Activated CD8-positive, alpha-beta T cell treated with anti-CD3 and anti-CD28 coated beads for 36 hours (primary cell): ENCODE data around the gene SIN3B. TPM values are rescaled to one million over a fixed set of nuclear protein-coding genes. Genes with fewer than 3 reads are reported as not detected.

Experiments
- ATAC-seq: fragments of 200-7000 bp; cut with Tn5 transposase; one replicate; pipeline ENCODE4 v1.10.0; 2021; ENCODE audit warnings: mild to moderate bottlenecking, moderate library complexity
- CTCF ChIA-PET: fragments of 350-600 bp; sonication (Branson Sonifier 250); formaldehyde crosslinking; loops from one replicate; lab custom pipeline; 2021; ENCODE audit warnings: antibody characterized with exemption; lab: Charles Lee
- POLR2A ChIA-PET: fragments of 350-600 bp; sonication (Branson Sonifier 250); formaldehyde crosslinking; loops from one replicate; lab custom pipeline; 2021; ENCODE audit warnings: antibody characterized with exemption; lab: Charles Lee
- DNase-seq: peaks from one replicate; pipeline ENCODE4 v3.0.0-alpha.2; 2020
- H3K27ac Mint-ChIP-seq: one replicate; pipeline ENCODE4 v1.8.0; 2021; ENCODE audit warnings: mild to moderate bottlenecking, mixed read lengths
- H3K27me3 Mint-ChIP-seq: one replicate; pipeline ENCODE4 v1.8.0; 2021; ENCODE audit warnings: mixed read lengths
- H3K36me3 Mint-ChIP-seq: one replicate; pipeline ENCODE4 v1.8.0; 2021; ENCODE audit warnings: low read depth, mixed read lengths
- H3K4me1 Mint-ChIP-seq: one replicate; pipeline ENCODE4 v1.8.0; 2021; ENCODE audit warnings: low read depth, mixed read lengths
- H3K4me3 Mint-ChIP-seq: one replicate; pipeline ENCODE4 v1.8.0; 2021; ENCODE audit warnings: mild to moderate bottlenecking, moderate library complexity, mixed read lengths
- H3K9me3 Mint-ChIP-seq: one replicate; pipeline ENCODE4 v1.8.0; 2021; ENCODE audit warnings: mixed read lengths
- CTCF ChIP-seq: fragments of 200-600 bp; IDR thresholded peaks from one replicate; pipeline ENCODE4 v1.8.0; 2022; ENCODE audit warnings: antibody characterized with exemption, mild to moderate bottlenecking
- intact Hi-C: fragments of 100-400 bp; cut with micrococcal nuclease; formaldehyde crosslinking; loops from one replicate; pipeline ENCODE4 v1.10.0; 2022
- total RNA-seq, 2 experiments: library from RNA; stranded (reverse); gene quantifications; one replicate each; pipeline ENCODE4 v1.2.3, GENCODE V29; 2021

Gene SIN3B
- total RNA-seq, 2 experiments from 2014 or later, result 27.6 to 31.6 TPM

GRCh38 chr19:16850133-16850532 is 20.9 kb downstream of the SIN3B start:
- ChIA-PET POLR2A (no interaction called here), CTCF (no interaction called here)
- no peak overlapping the region for H3K27ac Mint-ChIP-seq
- H3K4me1 Mint-ChIP-seq, result no peaks in the 10 kb centered on the region
- DNase-seq (no peak), ATAC-seq (no peak)
- H3K36me3 Mint-ChIP-seq, result peaks cover 26% of the 10 kb centered on the region
- H3K4me3 Mint-ChIP-seq, result no peak overlapping the region
- no peaks in the 10 kb centered on the region for H3K9me3 Mint-ChIP-seq
- H3K27me3 Mint-ChIP-seq, result no peaks in the 10 kb centered on the region
- no peak for TF ChIP-seq CTCF
- intact Hi-C loops, result no loop called here

GRCh38 chr19:16851031-16851712 is 22.0 kb downstream of the SIN3B start:
- H3K27ac Mint-ChIP-seq, result no peak overlapping the region
- intact Hi-C loops, result no loop called here
- TF ChIP-seq CTCF, result no peak

GRCh38 chr19:16853066-16853465 is 23.9 kb downstream of the SIN3B start:
- no peaks in the 10 kb centered on the region for H3K9me3 Mint-ChIP-seq
- TF ChIP-seq CTCF, result no peak
- peaks cover 23% of the 10 kb centered on the region for H3K36me3 Mint-ChIP-seq
- H3K27ac Mint-ChIP-seq, result no peak overlapping the region
- intact Hi-C loops, result no loop called here
- H3K4me1 Mint-ChIP-seq, result no peaks in the 10 kb centered on the region
- no peaks in the 10 kb centered on the region for H3K27me3 Mint-ChIP-seq
- DNase-seq (no peak), ATAC-seq (no peak)
- H3K4me3 Mint-ChIP-seq, result no peak overlapping the region
- ChIA-PET POLR2A (interaction anchor here (0.9 kb wide), 1 partner anchor 43 kb away, joined by 3 read pairs; no protein-coding TSS in a partner anchor), CTCF (no interaction called here)

More at GRCh38 chr19:16851031-16851712, 22.0 kb downstream of the SIN3B start:
- Mint-ChIP-seq H3K27me3 (no peaks in the 10 kb centered on the region), H3K4me1 (no peaks in the 10 kb centered on the region), H3K36me3 (peaks cover 24% of the 10 kb centered on the region), H3K4me3 (no peak overlapping the region), H3K9me3 (no peaks in the 10 kb centered on the region)
- no peak for ATAC-seq
- CTCF ChIA-PET, result no interaction called here
- POLR2A ChIA-PET, result no interaction called here
- no peak for DNase-seq

DNA sequence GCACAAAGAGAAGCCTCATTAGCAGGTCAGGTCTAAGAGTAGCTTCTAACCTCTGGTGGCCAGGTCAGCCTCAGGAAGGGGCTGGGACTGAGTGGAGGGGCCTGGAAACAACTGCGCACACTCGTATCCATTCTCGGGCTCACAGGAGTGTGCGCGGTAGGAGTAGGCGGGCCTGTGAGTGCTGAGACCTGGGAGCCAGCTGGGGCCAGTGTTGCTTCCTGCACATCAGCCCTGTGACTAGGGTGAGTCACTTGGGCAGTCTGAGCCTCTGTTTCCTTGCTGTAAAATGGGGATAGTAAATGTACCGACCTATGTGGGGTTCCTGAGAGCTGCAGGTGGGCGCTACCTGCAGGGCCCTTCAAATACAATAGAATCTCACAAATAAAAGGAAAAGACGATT is 26.9 kb downstream of the SIN3B start:
- H3K27me3 Mint-ChIP-seq, result no peaks in the 10 kb centered on the region
- DNase-seq (no peak), ATAC-seq (no peak)
- H3K4me3 Mint-ChIP-seq, result no peak overlapping the region
- peaks cover 18% of the 10 kb centered on the region for H3K36me3 Mint-ChIP-seq
- intact Hi-C loops, result no loop called here
- H3K9me3 Mint-ChIP-seq, result no peaks in the 10 kb centered on the region
- CTCF ChIA-PET, result no interaction called here
- POLR2A ChIA-PET, result interaction anchor here (0.7 to 0.8 kb wide), 2 partner anchors 46 to 171 kb away, joined by 3 read pairs; no protein-coding TSS in a partner anchor
- no peak for TF ChIP-seq CTCF
- H3K27ac Mint-ChIP-seq, result no peak overlapping the region
- H3K4me1 Mint-ChIP-seq, result no peaks in the 10 kb centered on the region

GRCh38 chr19:16859626-16860025 is 30.4 kb downstream of the SIN3B start:
- no peak for DNase-seq
- intact Hi-C loops, result no loop called here
- Mint-ChIP-seq H3K36me3 (peaks cover 9% of the 10 kb centered on the region), H3K4me3 (no peak overlapping the region), H3K4me1 (no peaks in the 10 kb centered on the region), H3K27ac (no peak overlapping the region), H3K9me3 (no peaks in the 10 kb centered on the region), H3K27me3 (no peaks in the 10 kb centered on the region)
- ChIA-PET POLR2A (interaction anchor here (0.6 kb wide), 1 partner anchor 172 kb away, joined by 3 read pairs; no protein-coding TSS in a partner anchor), CTCF (no interaction called here)
- no peak for ATAC-seq
- no peak for TF ChIP-seq CTCF
